Transverse colon (tissue), 3 donors: Measurements from ENCODE around the gene PDS5A.

Source experiments
- EP300 ChIP-seq: sonication (generic); formaldehyde crosslinking; IDR thresholded peaks from one replicate; pipeline ENCODE4 v1.6.1; 2017; ENCODE audit warnings: antibody characterized with exemption, low read depth
- POLR2A ChIP-seq: fragments of 450-650 bp; IDR thresholded peaks from one replicate; pipeline ENCODE4 v1.6.1; 2016; ENCODE audit warnings: antibody characterized with exemption, mild to moderate bottlenecking, moderate library complexity
- TF ChIP-seq, protein P1 (sequence below), 5 experiments: fragments of 200-600 bp in 3 of 5; fragments of 450-650 bp in 2 of 5; sonication (generic) in 3 of 5; IDR thresholded peaks; 1 replicate in 2 of 5; 2 replicates in 3 of 5; pipeline ENCODE4 v1.5.1; 2016 to 2017; ENCODE audit warnings: antibody characterized with exemption in 5 of 5, inconsistent platforms in 3 of 5, mild to moderate bottlenecking in 2 of 5, moderate library complexity in 1 of 5

DNA sequence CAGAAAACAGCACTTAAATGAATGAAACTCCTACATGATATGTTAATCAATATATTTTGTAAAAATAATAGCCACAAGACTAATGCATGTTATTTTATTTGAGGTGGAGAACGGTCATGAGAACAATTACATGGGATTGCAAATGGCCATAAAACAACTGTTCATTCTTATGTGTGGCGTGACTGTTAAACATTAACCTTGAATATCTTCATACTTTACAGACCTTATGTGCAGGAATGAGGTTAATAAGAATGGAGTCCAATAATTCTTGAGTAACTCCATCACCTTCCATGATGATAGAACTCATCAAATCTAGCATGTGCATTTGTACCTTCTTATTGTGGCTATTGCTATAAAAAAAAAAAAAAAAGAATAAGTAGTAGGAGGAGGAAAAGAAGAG is 55.3 kb downstream of the PDS5A start:
- TF ChIP-seq, protein P1, sequence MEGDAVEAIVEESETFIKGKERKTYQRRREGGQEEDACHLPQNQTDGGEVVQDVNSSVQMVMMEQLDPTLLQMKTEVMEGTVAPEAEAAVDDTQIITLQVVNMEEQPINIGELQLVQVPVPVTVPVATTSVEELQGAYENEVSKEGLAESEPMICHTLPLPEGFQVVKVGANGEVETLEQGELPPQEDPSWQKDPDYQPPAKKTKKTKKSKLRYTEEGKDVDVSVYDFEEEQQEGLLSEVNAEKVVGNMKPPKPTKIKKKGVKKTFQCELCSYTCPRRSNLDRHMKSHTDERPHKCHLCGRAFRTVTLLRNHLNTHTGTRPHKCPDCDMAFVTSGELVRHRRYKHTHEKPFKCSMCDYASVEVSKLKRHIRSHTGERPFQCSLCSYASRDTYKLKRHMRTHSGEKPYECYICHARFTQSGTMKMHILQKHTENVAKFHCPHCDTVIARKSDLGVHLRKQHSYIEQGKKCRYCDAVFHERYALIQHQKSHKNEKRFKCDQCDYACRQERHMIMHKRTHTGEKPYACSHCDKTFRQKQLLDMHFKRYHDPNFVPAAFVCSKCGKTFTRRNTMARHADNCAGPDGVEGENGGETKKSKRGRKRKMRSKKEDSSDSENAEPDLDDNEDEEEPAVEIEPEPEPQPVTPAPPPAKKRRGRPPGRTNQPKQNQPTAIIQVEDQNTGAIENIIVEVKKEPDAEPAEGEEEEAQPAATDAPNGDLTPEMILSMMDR (IDR thresholded peaks at IDR 0.05), result no peak
- TF ChIP-seq POLR2A (no peak), EP300 (no peak)
